Stimulated activated CD8-positive, alpha-beta memory T cell treated with anti-CD3 and anti-CD28 coated beads, Interleukin-4, amount 100 ng/mL, for 4 hours (primary cell): Measurements from ENCODE around the gene SPDYE1.
A peak's percentile ranks its signal among the peaks of the same experiment; 100 is the strongest.

Source experiments
- DNase-seq, 2 donors: peaks; one replicate each; pipeline ENCODE4 v3.0.0-alpha.2; 2020; ENCODE audit warnings: low read depth in 2 of 2, low spot score in 1 of 2

SPDYE1 gene

DNA sequence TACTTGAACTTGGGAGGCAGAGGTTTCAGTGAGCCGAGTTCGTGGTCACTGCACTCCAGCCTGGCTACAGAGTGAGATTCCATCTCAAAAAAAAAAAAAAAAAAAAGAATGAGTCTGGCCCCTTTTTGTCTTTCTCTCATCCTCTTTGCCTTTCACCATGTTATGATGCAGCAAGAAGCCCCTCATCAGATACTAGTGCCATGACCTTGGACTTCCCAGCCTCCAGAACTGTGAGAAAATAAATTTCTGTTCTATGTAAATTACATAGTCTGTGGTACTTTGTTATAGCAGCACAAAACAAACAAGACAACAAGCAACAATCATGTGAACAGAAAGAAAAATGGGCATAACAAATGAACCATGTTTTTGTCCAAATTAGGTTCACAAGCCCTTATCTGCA is 44.5 kb downstream of the SPDYE1 start:
- no peak for DNase-seq

- no peak for DNase-seq
Observed at GRCh38 chr7:44043902-44044301, 46.2 kb downstream of the SPDYE1 start.

DNA sequence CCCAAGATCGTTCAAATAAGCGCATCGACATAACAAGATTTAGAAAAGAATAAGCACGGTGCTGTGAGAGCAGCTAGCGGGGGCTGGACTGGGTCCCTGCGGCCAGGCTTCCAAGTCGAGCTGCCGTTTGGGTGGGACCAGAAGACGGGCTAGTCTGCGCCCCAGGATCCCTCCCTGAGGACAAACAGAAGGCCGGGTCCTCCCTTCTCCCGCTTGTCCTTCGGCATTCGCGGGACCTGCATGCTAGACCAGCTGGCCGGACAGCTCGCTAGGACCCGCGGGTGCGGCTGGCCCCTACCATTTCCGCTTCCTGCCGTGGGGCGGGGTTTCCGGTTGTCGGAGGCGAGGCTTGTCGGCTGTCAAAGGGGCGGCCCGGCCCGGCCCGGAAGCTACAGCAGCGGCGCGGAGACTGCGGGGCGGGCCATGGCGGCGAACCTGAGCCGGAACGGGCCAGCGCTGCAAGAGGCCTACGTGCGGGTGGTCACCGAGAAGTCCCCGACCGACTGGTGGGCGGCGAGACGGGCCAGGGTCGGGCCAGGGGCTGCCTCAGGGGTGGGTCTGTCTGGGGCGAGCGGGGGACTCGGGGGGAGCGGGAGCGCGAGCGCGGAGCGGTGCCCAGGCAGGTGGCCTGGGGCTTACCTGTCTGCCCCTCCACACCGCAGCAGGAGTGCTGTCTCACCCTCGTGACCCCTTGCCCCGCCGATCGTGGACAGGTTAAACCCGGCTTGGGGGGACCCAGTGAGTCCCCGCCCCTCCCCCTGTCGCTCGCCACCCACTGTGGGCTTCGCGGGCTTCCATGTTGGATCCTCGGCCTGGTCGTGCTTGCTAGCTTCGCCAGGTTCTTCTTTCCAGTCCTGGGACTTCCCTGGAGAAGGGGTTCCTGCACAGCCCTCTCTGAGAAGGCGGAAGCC is 46.9 kb downstream of the SPDYE1 start, which contains the start of gene DBNL:
DBNL (plus strand) TSS at position 388 of the 911 bp plus-strand sequence; CDS start at position 424, 36 bp downstream.
- peak; percentile 80 to 83 for DNase-seq

- DNase-seq, result no peak
Observed at GRCh38 chr7:44045226-44046014, 47.7 kb downstream of the SPDYE1 start.

DNA sequence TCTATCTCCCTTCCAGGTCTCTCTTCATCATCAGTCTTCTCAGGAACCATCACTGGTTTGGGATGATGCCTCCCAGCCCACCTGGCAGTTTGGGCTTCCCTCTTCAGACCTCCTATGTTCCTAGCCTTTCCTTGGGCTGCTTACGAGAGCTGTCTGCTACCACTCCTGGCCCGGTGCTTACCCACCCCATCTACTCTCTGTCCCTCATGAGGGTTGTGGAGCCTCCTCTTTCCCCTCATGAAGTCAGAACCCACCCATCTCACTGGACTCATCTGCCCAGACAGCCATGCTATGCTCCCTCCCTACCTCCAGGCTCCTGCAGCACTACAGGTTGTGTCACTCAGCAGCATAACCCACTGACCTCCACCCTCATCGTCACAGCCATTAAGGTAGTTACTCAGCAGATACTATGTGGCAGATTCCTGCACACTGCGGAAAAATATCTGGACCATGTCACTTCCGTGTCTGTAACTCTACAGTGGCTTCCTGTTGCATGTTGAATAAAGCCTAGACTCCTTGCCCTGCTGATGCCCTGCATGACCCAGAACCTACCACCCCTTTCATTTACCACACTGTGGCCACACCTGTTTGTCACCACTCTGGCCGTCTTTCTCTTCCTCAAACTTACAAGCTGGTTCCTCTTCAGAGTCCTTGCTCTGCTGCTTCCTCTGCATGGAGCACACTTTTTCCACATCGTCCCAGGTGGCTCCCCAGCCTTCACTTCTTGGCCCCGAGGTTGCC is 48.8 kb downstream of the SPDYE1 start:
- no peak for DNase-seq

GRCh38 chr7:44048031-44048795 is 50.5 kb downstream of the SPDYE1 start:
- no peak for DNase-seq

DNA sequence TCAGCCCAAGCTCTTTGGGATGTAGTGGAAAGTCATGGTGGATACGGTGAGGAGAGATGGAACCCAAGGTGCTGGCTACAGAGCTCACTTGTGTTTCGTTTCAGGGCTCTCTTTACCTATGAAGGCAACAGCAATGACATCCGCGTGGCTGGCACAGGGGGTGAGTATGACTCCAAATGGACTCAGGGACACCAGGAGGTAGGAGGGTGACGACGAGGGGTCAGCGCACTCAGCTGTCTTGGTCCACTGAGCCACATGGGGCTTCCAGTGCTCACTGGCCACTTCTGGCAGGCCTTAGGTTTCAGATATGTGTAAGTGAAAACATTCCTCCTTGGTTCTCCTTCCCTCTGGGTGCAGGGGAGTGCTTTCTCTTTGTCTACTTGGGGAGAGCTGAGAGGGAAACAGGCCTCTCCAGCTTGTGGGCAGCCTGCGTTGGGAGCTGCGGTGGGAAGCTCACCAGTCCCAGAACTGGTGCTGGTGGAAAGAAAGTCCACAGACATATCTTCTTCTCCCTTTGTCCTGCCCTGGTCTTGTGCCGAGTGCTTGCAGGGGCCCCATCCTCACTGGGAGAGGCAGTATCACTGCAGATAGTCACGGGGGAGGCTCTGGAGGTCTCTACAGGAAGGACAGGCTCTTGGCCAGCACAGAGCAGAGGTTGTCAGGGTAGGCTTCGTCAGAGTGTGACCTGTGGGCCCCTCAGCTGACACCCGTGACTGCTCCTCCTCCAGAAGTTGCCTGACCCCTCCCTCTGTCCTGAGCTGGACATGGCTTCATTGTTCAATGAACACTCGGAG is 52.6 kb downstream of the SPDYE1 start:
- no peak for DNase-seq

GRCh38 chr7:44050915-44051560 is 53.3 kb downstream of the SPDYE1 start:
- DNase-seq, result no peak

GRCh38 chr7:44051611-44052220 is 54.0 kb downstream of the SPDYE1 start:
- DNase-seq, result no peak

DNA sequence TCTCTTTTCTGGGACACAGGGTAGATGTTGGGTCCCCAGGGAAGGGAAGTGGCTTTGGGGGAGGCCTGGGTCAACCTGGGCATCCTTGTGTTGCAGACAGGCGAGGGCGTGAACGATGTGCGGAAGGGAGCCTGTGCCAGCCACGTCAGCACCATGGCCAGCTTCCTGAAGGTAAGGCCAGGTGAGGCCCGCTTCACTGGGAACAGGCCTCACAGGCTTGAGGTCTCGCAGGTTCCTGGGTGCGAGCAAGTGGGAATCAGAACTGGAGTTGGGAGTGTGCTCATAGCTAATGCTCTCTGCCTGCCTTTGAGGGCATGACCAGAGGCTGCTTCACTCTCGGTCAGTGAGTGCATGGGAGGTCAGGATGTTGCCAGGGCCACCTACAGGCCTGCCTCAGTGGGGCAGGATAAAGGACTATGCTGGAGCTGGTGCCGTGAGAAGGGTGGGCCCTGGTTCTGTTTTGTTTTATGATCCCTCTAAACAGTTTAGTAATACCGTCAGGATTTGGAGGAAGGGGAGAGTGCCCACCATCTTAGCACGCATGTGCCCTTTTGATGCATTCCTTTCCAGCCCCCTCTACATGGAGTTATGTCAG is 55.2 kb downstream of the SPDYE1 start:
- DNase-seq, result no peak

DNA sequence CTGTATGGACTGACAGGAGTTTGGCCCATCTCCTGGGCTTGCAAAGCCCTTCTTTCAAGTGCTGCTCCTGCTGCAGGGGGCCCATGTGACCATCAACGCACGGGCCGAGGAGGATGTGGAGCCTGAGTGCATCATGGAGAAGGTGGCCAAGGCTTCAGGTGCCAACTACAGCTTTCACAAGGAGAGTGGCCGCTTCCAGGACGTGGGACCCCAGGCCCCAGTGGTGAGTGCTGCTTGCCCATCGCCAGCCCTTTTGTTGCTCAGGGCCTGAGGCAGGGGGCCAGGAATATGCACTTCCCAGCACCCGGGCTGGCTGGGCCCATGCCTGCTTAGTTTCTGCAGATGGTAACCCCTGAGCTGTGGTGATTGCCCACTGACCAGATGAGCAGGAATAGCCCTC is 59.0 kb downstream of the SPDYE1 start:
- DNase-seq, result no peak

GRCh38 chr7:44057181-44057848 is 59.6 kb downstream of the SPDYE1 start:
- no peak for DNase-seq

- DNase-seq, result no peak
Observed at GRCh38 chr7:44057849-44058758, 60.4 kb downstream of the SPDYE1 start.

GRCh38 chr7:44058759-44059218 is 61.1 kb downstream of the SPDYE1 start:
- no peak for DNase-seq

- no peak for DNase-seq
Observed at GRCh38 chr7:44059219-44060090, 61.8 kb downstream of the SPDYE1 start.
